HEK293 (cell line): ENCODE measurements around the gene GPRASP3.

ENCODE experiments used
- CTCF ChIA-PET: fragments of 350-600 bp; formaldehyde crosslinking; extraction: SDS; loops from one replicate; lab custom pipeline; 2021; ENCODE audit warnings: antibody characterized with exemption; lab: Yijun Ruan, JAX
- POLR2A ChIA-PET: fragments of 300-600 bp; formaldehyde crosslinking; extraction: SDS; loops from one replicate; lab custom pipeline; 2020; ENCODE audit warnings: antibody characterized with exemption, inconsistent platforms; lab: Yijun Ruan, JAX
- H3K27ac ChIP-seq: fragments of 200-500 bp; sonication (Bioruptor generic); 2 replicates; pipeline ENCODE4 v1.5.1; 2014; ENCODE audit warnings: low read depth, low read length, control low read depth, inconsistent platforms; ENCODE audit errors: extremely low read depth
- H3K36me3 ChIP-seq, 2 experiments: fragments of 200-500 bp in 1 of 2; sonication (Bioruptor generic) in 1 of 2; 1 replicate in 1 of 2; 2 replicates in 1 of 2; pipeline ENCODE4 v1.5.1; 2014 to 2017; ENCODE audit warnings: inconsistent platforms in 2 of 2, low read length in 2 of 2; ENCODE audit not compliant: control insufficient read depth in 2 of 2, insufficient read depth in 1 of 2
- H3K4me1 ChIP-seq: fragments of 200-500 bp; sonication (Bioruptor generic); 2 replicates; pipeline ENCODE4 v1.5.1; 2014; ENCODE audit warnings: mild to moderate bottlenecking, low read length, inconsistent platforms; ENCODE audit not compliant: control insufficient read depth, insufficient read depth
- H3K4me3 ChIP-seq: 2 replicates; pipeline ENCODE4 v1.5.1; 2011; ENCODE audit warnings: low read depth, mild to moderate bottlenecking, control low read depth, low read length, moderate library complexity
- H3K9me3 ChIP-seq: fragments of 200-500 bp; sonication (Bioruptor generic); 2 replicates; pipeline ENCODE4 v1.5.1; 2014; ENCODE audit warnings: low read depth, low read length, inconsistent platforms; ENCODE audit not compliant: control insufficient read depth, insufficient read depth
- GLI2 ChIP-seq: fragments of 450-650 bp; formaldehyde crosslinking; IDR thresholded peaks from 2 replicates; pipeline ENCODE4; 2017; ENCODE audit warnings: missing biosample characterization, missing genetic modification characterization, low read depth, borderline replicate concordance
- GLI4 ChIP-seq: fragments of 450-650 bp; formaldehyde crosslinking; IDR thresholded peaks from 2 replicates; pipeline ENCODE4 v1.5.1; 2016; ENCODE audit warnings: missing biosample characterization, missing genetic modification characterization
- SP2 ChIP-seq: fragments of 450-650 bp; formaldehyde crosslinking; IDR thresholded peaks from 2 replicates; pipeline ENCODE4 v1.5.1; 2016; ENCODE audit warnings: missing biosample characterization, missing genetic modification characterization
- ZNF133 ChIP-seq: fragments of 450-650 bp; formaldehyde crosslinking; IDR thresholded peaks from 2 replicates; pipeline ENCODE4 v1.5.1; 2016; ENCODE audit warnings: missing biosample characterization, missing genetic modification characterization
- ZNF292 ChIP-seq: fragments of 450-650 bp; formaldehyde crosslinking; IDR thresholded peaks from 2 replicates; pipeline ENCODE4 v1.5.1; 2016; ENCODE audit warnings: low read depth, missing biosample characterization, missing genetic modification characterization, borderline replicate concordance
- ZNF416 ChIP-seq: fragments of 450-650 bp; formaldehyde crosslinking; IDR thresholded peaks from 2 replicates; pipeline ENCODE4 v1.5.1; 2016; ENCODE audit warnings: missing biosample characterization, missing genetic modification characterization
- ZNF624 ChIP-seq: fragments of 450-650 bp; formaldehyde crosslinking; IDR thresholded peaks from 2 replicates; pipeline ENCODE4 v1.5.1; 2017; ENCODE audit warnings: missing biosample characterization, missing genetic modification characterization
- ZNF670 ChIP-seq: fragments of 450-650 bp; formaldehyde crosslinking; IDR thresholded peaks from 2 replicates; pipeline ENCODE4 v1.5.1; 2016; ENCODE audit warnings: missing biosample characterization, missing genetic modification characterization, low read depth
- TF ChIP-seq, protein P1 (sequence below): fragments of 450-650 bp; formaldehyde crosslinking; IDR thresholded peaks from 2 replicates; pipeline ENCODE4 v1.5.1; 2017; ENCODE audit warnings: missing biosample characterization, missing genetic modification characterization
- TF ChIP-seq, protein P2 (sequence below): fragments of 450-650 bp; formaldehyde crosslinking; IDR thresholded peaks from 2 replicates; pipeline ENCODE4 v1.5.1; 2016; ENCODE audit warnings: missing biosample characterization, missing genetic modification characterization
- TF ChIP-seq, protein P3 (sequence below): fragments of 450-650 bp; formaldehyde crosslinking; IDR thresholded peaks from 2 replicates; pipeline ENCODE4 v1.5.0; 2017; ENCODE audit warnings: missing biosample characterization, missing genetic modification characterization, borderline replicate concordance
- TF ChIP-seq, protein P4 (sequence below): fragments of 450-650 bp; formaldehyde crosslinking; IDR thresholded peaks from 2 replicates; pipeline ENCODE4 v1.5.1; 2016; ENCODE audit warnings: missing biosample characterization, missing genetic modification characterization
- TF ChIP-seq, protein P5 (sequence below): fragments of 450-650 bp; formaldehyde crosslinking; IDR thresholded peaks from 2 replicates; pipeline ENCODE4 v1.5.1; 2016; ENCODE audit warnings: missing biosample characterization, missing genetic modification characterization

Gene GPRASP3

DNA sequence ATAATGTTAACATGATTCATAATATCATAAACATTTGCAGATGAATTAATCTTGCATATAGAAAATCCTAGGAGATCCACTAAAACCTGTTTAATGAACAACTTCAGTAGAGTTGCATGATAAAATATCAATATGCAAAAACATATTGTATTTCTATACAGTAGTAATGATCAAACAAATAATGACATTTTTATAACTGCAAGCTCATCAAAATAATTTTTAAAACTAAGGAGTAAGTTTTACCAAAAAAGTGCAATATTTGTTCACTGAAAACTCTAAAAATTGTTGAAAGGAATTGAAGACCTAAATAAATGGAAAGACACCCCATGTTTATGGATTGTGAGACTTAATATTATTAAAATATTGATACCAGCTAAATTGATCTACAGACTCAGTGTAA, 24.2 kb upstream of the GPRASP3 start:
- H3K4me1 ChIP-seq = no peaks in the 10 kb centered on the region
- no peak overlapping the region for H3K27ac ChIP-seq
- H3K9me3 ChIP-seq = no peaks in the 10 kb centered on the region
- ChIA-PET CTCF (no interaction called here), POLR2A (no interaction called here)
- H3K4me3 ChIP-seq = no peak overlapping the region
- TF ChIP-seq, protein P1, sequence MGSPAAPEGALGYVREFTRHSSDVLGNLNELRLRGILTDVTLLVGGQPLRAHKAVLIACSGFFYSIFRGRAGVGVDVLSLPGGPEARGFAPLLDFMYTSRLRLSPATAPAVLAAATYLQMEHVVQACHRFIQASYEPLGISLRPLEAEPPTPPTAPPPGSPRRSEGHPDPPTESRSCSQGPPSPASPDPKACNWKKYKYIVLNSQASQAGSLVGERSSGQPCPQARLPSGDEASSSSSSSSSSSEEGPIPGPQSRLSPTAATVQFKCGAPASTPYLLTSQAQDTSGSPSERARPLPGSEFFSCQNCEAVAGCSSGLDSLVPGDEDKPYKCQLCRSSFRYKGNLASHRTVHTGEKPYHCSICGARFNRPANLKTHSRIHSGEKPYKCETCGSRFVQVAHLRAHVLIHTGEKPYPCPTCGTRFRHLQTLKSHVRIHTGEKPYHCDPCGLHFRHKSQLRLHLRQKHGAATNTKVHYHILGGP (tag by site-specific recombination) = no peak
- no peak for TF ChIP-seq ZNF133 (tag by site-specific recombination)
- TF ChIP-seq, protein P2, sequence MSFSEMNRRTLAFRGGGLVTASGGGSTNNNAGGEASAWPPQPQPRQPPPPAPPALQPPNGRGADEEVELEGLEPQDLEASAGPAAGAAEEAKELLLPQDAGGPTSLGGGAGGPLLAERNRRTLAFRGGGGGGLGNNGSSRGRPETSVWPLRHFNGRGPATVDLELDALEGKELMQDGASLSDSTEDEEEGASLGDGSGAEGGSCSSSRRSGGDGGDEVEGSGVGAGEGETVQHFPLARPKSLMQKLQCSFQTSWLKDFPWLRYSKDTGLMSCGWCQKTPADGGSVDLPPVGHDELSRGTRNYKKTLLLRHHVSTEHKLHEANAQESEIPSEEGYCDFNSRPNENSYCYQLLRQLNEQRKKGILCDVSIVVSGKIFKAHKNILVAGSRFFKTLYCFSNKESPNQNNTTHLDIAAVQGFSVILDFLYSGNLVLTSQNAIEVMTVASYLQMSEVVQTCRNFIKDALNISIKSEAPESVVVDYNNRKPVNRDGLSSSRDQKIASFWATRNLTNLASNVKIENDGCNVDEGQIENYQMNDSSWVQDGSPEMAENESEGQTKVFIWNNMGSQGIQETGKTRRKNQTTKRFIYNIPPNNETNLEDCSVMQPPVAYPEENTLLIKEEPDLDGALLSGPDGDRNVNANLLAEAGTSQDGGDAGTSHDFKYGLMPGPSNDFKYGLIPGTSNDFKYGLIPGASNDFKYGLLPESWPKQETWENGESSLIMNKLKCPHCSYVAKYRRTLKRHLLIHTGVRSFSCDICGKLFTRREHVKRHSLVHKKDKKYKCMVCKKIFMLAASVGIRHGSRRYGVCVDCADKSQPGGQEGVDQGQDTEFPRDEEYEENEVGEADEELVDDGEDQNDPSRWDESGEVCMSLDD (tag by site-specific recombination) = no peak
- TF ChIP-seq, protein P3, sequence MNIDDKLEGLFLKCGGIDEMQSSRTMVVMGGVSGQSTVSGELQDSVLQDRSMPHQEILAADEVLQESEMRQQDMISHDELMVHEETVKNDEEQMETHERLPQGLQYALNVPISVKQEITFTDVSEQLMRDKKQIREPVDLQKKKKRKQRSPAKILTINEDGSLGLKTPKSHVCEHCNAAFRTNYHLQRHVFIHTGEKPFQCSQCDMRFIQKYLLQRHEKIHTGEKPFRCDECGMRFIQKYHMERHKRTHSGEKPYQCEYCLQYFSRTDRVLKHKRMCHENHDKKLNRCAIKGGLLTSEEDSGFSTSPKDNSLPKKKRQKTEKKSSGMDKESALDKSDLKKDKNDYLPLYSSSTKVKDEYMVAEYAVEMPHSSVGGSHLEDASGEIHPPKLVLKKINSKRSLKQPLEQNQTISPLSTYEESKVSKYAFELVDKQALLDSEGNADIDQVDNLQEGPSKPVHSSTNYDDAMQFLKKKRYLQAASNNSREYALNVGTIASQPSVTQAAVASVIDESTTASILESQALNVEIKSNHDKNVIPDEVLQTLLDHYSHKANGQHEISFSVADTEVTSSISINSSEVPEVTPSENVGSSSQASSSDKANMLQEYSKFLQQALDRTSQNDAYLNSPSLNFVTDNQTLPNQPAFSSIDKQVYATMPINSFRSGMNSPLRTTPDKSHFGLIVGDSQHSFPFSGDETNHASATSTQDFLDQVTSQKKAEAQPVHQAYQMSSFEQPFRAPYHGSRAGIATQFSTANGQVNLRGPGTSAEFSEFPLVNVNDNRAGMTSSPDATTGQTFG = no peak
- TF ChIP-seq GLI4 (tag by site-specific recombination) = no peak
- H3K36me3 ChIP-seq = no peaks in the 10 kb centered on the region

DNA sequence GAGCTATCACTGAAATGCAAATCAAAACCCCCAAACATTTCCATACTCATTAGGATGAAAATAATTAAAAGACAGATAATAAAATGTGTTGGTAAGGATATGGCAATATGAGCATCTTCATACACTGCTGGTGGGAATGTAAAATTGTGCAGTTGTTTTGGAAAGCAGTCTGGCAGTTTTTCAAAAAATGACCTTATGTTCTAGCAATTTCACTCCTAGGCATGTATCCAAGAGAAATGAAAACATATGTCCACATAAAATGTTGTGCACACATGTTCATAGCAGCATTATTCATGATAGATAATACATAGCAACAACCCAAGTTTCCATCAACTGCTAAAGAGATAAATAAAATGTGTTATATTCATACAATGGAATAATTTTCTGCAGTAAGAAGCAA, 23.0 kb upstream of the GPRASP3 start:
- TF ChIP-seq, protein P4, sequence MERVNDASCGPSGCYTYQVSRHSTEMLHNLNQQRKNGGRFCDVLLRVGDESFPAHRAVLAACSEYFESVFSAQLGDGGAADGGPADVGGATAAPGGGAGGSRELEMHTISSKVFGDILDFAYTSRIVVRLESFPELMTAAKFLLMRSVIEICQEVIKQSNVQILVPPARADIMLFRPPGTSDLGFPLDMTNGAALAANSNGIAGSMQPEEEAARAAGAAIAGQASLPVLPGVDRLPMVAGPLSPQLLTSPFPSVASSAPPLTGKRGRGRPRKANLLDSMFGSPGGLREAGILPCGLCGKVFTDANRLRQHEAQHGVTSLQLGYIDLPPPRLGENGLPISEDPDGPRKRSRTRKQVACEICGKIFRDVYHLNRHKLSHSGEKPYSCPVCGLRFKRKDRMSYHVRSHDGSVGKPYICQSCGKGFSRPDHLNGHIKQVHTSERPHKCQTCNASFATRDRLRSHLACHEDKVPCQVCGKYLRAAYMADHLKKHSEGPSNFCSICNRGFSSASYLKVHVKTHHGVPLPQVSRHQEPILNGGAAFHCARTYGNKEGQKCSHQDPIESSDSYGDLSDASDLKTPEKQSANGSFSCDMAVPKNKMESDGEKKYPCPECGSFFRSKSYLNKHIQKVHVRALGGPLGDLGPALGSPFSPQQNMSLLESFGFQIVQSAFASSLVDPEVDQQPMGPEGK (tag by site-specific recombination) = no peak
- TF ChIP-seq, protein P5, sequence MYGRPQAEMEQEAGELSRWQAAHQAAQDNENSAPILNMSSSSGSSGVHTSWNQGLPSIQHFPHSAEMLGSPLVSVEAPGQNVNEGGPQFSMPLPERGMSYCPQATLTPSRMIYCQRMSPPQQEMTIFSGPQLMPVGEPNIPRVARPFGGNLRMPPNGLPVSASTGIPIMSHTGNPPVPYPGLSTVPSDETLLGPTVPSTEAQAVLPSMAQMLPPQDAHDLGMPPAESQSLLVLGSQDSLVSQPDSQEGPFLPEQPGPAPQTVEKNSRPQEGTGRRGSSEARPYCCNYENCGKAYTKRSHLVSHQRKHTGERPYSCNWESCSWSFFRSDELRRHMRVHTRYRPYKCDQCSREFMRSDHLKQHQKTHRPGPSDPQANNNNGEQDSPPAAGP (tag by site-specific recombination) = no peak
- no peak for TF ChIP-seq ZNF292 (tag by site-specific recombination)
- no peak for TF ChIP-seq GLI2 (tag by site-specific recombination)
- TF ChIP-seq, protein P3 = no peak
- no peak for TF ChIP-seq SP2 (tag by site-specific recombination)
- TF ChIP-seq ZNF416 = no peak
- no peak for TF ChIP-seq ZNF624
- no peak for TF ChIP-seq ZNF670 (tag by site-specific recombination)
- no peaks in the 10 kb centered on the region for H3K4me1 ChIP-seq
- no peak overlapping the region for H3K27ac ChIP-seq
- no peak overlapping the region for H3K4me3 ChIP-seq
- ChIA-PET POLR2A (no interaction called here), CTCF (no interaction called here)
- no peaks in the 10 kb centered on the region for H3K9me3 ChIP-seq
- H3K36me3 ChIP-seq = no peaks in the 10 kb centered on the region
